Upper lobe of right lung (tissue), 1 donor: ENCODE data around the gene SMARCC1. TPM values are rescaled to one million over a fixed set of nuclear protein-coding genes. Genes with fewer than 3 reads are reported as not detected.

Source experiments
- ATAC-seq: fragments of 200-7000 bp; cut with Tn5 transposase; one replicate; pipeline ENCODE4 v1.9.1; 2020; ENCODE audit warnings: mild to moderate bottlenecking, moderate library complexity
- DNase-seq: peaks from one replicate; pipeline ENCODE4 v3.0.0-alpha.2; 2020
- H3K27ac ChIP-seq: fragments of 200-600 bp; one replicate; pipeline ENCODE4 v1.8.0; 2022
- H3K27me3 ChIP-seq: fragments of 200-600 bp; one replicate; pipeline ENCODE4 v1.8.0; 2022; ENCODE audit warnings: mild to moderate bottlenecking
- H3K36me3 ChIP-seq: fragments of 200-600 bp; one replicate; pipeline ENCODE4 v1.8.0; 2022
- H3K4me1 ChIP-seq: fragments of 200-600 bp; one replicate; pipeline ENCODE4 v1.8.0; 2022
- H3K4me3 ChIP-seq: fragments of 200-600 bp; one replicate; pipeline ENCODE4 v1.8.0; 2022; ENCODE audit warnings: mild to moderate bottlenecking
- H3K9me3 ChIP-seq: fragments of 200-600 bp; one replicate; pipeline ENCODE4 v1.8.0; 2022
- CTCF ChIP-seq: fragments of 200-600 bp; IDR thresholded peaks from one replicate; pipeline ENCODE4 v1.8.0; 2022; ENCODE audit warnings: antibody characterized with exemption
- intact Hi-C: fragments of 100-400 bp; cut with DNase I; formaldehyde crosslinking; loops from one replicate; pipeline ENCODE4 v1.11.0; 2022
- total RNA-seq: library from RNA; stranded (reverse); fragmentation: NEBNext Ultra II Directional; extraction: Animal tissue kit (Norgen Biotek cat#: 25700); gene quantifications from one replicate; pipeline ENCODE4 v1.2.1, GENCODE V29; 2021
- donor health status: DM: no; HTN: yes; CAD: no; lungs with severe emphysema.

The SMARCC1 gene
- total RNA-seq, 1 donor from 2014 or later: 67.9 TPM

- no peak for DNase-seq
- no peak for TF ChIP-seq CTCF
- no peak overlapping the region for H3K27ac ChIP-seq
- no peaks in the 10 kb centered on the region for H3K36me3 ChIP-seq
- no peak for ATAC-seq
- H3K9me3 ChIP-seq: no peaks in the 10 kb centered on the region
- no peaks in the 10 kb centered on the region for H3K27me3 ChIP-seq
- H3K4me1 ChIP-seq: no peaks in the 10 kb centered on the region
- no peak overlapping the region for H3K4me3 ChIP-seq
- intact Hi-C loops: no loop called here
Measured at GRCh38 chr3:47556351-47556750, 225.3 kb downstream of the SMARCC1 start.

- no peak for TF ChIP-seq CTCF
- Histone ChIP-seq H3K4me3 (no peak overlapping the region), H3K4me1 (no peaks in the 10 kb centered on the region), H3K9me3 (no peaks in the 10 kb centered on the region), H3K36me3 (no peaks in the 10 kb centered on the region), H3K27me3 (peaks cover 4% of the 10 kb centered on the region), H3K27ac (no peak overlapping the region)
- no peak for DNase-seq
- ATAC-seq: no peak
- intact Hi-C loops: no loop called here
Measured at GRCh38 chr3:47554335-47554734, 227.4 kb downstream of the SMARCC1 start.

GRCh38 chr3:47553407-47553806 lies 228.3 kb downstream of the SMARCC1 start:
- DNase-seq (no peak), ATAC-seq (no peak)
- Histone ChIP-seq H3K4me3 (no peak overlapping the region), H3K36me3 (no peaks in the 10 kb centered on the region), H3K27me3 (peaks cover 4% of the 10 kb centered on the region), H3K9me3 (no peaks in the 10 kb centered on the region), H3K4me1 (no peaks in the 10 kb centered on the region), H3K27ac (no peak overlapping the region)
- no peak for TF ChIP-seq CTCF
- intact Hi-C loops: no loop called here

- Histone ChIP-seq H3K36me3 (no peaks in the 10 kb centered on the region), H3K4me3 (no peak overlapping the region), H3K27ac (no peak overlapping the region), H3K9me3 (no peaks in the 10 kb centered on the region), H3K4me1 (no peaks in the 10 kb centered on the region), H3K27me3 (no peaks in the 10 kb centered on the region)
- no peak for TF ChIP-seq CTCF
- DNase-seq (peak; percentile 64), ATAC-seq (peak; percentile 49)
- intact Hi-C loops: no loop called here
Measured at GRCh38 chr3:47542471-47543173, 239.1 kb downstream of the SMARCC1 start.

- Histone ChIP-seq H3K27ac (no peak overlapping the region), H3K4me1 (no peaks in the 10 kb centered on the region), H3K36me3 (no peaks in the 10 kb centered on the region), H3K9me3 (no peaks in the 10 kb centered on the region), H3K27me3 (no peaks in the 10 kb centered on the region), H3K4me3 (no peak overlapping the region)
- ATAC-seq (no peak), DNase-seq (no peak)
- intact Hi-C loops: no loop called here
- TF ChIP-seq CTCF: no peak
Measured at GRCh38 chr3:47541583-47542108, 240.0 kb downstream of the SMARCC1 start.
